ENCODE measurements around the gene GABBR2. TPM values are rescaled to one million over a fixed set of nuclear protein-coding genes. Genes with fewer than 3 reads are reported as not detected.

GABBR2 gene
- total RNA-seq, 1 experiment from 2014 or later, result 0.76 TPM

- CTCF ChIA-PET, result no interaction called here
- BruUV-seq (replicated peaks), result no TSS peak
- Histone ChIP-seq H4K20me1 (ENCODE audit: insufficient read depth) (no peaks in the 10 kb centered on the region), H3K9me2 (ENCODE audit: insufficient read depth) (no peaks in the 10 kb centered on the region), H3K4me1 (replicated peaks; ENCODE audit: insufficient read depth) (peaks cover 16% of the 10 kb centered on the region), H3K36me3 (ENCODE audit: low read depth) (no peaks in the 10 kb centered on the region), H3K4me2 (no peak overlapping the region), H3K79me2 (ENCODE audit: low read depth) (no peaks in the 10 kb centered on the region), H3K27ac (no peak overlapping the region), H3F3A (ENCODE audit: insufficient read depth, low read depth) (peaks cover 7% of the 10 kb centered on the region; the same call in 1 of the 2 replicates), H2AFZ (no peak overlapping the region), H3K4me3 (no peak overlapping the region), H3K9me3 (ENCODE audit: insufficient read depth, low read depth) (no peaks in the 10 kb centered on the region), H3K27me3 (ENCODE audit: insufficient read depth, low read depth) (no peaks in the 10 kb centered on the region)
- intact Hi-C loops (cut with micrococcal nuclease; ENCODE audit: unreplicated experiment), result no loop called here
- TF ChIP-seq CTCF (conservative IDR thresholded peaks at IDR 0.05) (no peak), EZH2 (IDR thresholded peaks at IDR 0.05; ENCODE audit: low read depth) (no peak)
- no peak for DNase-seq
- POLR2A ChIA-PET (ENCODE audit: unreplicated experiment), result no interaction called here
Measured at GRCh38 chr9:98329281-98329680, 379.5 kb downstream of the GABBR2 start.

- intact Hi-C loops (cut with micrococcal nuclease; ENCODE audit: unreplicated experiment), result no loop called here
- Histone ChIP-seq H3K4me2 (no peak overlapping the region), H3K4me1 (replicated peaks; ENCODE audit: insufficient read depth) (peaks cover 16% of the 10 kb centered on the region), H3K27ac (no peak overlapping the region), H3K27me3 (ENCODE audit: insufficient read depth, low read depth) (no peaks in the 10 kb centered on the region), H2AFZ (no peak overlapping the region), H3K36me3 (ENCODE audit: low read depth) (no peaks in the 10 kb centered on the region), H3F3A (ENCODE audit: insufficient read depth, low read depth) (peaks cover 7% of the 10 kb centered on the region; the same call in 1 of the 2 replicates), H4K20me1 (ENCODE audit: insufficient read depth) (no peaks in the 10 kb centered on the region), H3K79me2 (ENCODE audit: low read depth) (no peaks in the 10 kb centered on the region), H3K9me2 (ENCODE audit: insufficient read depth) (no peaks in the 10 kb centered on the region), H3K4me3 (no peak overlapping the region), H3K9me3 (ENCODE audit: insufficient read depth, low read depth) (no peaks in the 10 kb centered on the region)
- no TSS peak for BruUV-seq (replicated peaks)
- ChIA-PET CTCF (no interaction called here), POLR2A (ENCODE audit: unreplicated experiment) (no interaction called here)
- TF ChIP-seq CTCF (conservative IDR thresholded peaks at IDR 0.05) (no peak), EZH2 (IDR thresholded peaks at IDR 0.05; ENCODE audit: low read depth) (no peak)
- no peak for DNase-seq
Measured at GRCh38 chr9:98328770-98329169, 380.0 kb downstream of the GABBR2 start.

- CTCF ChIA-PET, result no interaction called here
Measured at GRCh38 chr9:98328141-98328540, 380.6 kb downstream of the GABBR2 start.

More at GRCh38 chr9:98328141-98328540, 380.6 kb downstream of the GABBR2 start:
- TF ChIP-seq EZH2 (IDR thresholded peaks at IDR 0.05; ENCODE audit: low read depth) (no peak), CTCF (conservative IDR thresholded peaks at IDR 0.05) (no peak)
- no peaks in the 10 kb centered on the region for H3K9me3 ChIP-seq (ENCODE audit: insufficient read depth, low read depth)
- no peaks in the 10 kb centered on the region for H3K36me3 ChIP-seq (ENCODE audit: low read depth)
- H3K4me1 ChIP-seq (replicated peaks; ENCODE audit: insufficient read depth), result peaks cover 12% of the 10 kb centered on the region; the same call in 1 of the 2 replicates
- intact Hi-C loops (cut with micrococcal nuclease; ENCODE audit: unreplicated experiment), result no loop called here
- H3K27me3 ChIP-seq (ENCODE audit: insufficient read depth, low read depth), result no peaks in the 10 kb centered on the region
- H3K79me2 ChIP-seq (ENCODE audit: low read depth), result no peaks in the 10 kb centered on the region
- H3F3A ChIP-seq (ENCODE audit: insufficient read depth, low read depth), result peaks cover 7% of the 10 kb centered on the region; the same call in 1 of the 2 replicates
- DNase-seq, result no peak
- POLR2A ChIA-PET (ENCODE audit: unreplicated experiment), result no interaction called here
- no peak overlapping the region for H3K4me2 ChIP-seq
- no peak overlapping the region for H3K27ac ChIP-seq
- H4K20me1 ChIP-seq (ENCODE audit: insufficient read depth), result no peaks in the 10 kb centered on the region
- no peaks in the 10 kb centered on the region for H3K9me2 ChIP-seq (ENCODE audit: insufficient read depth)
- no peak overlapping the region for H2AFZ ChIP-seq
- no TSS peak for BruUV-seq (replicated peaks)
- H3K4me3 ChIP-seq, result no peak overlapping the region
